SIG-M5 (cell line): ENCODE data around the gene OMP.

Experiments used
- DNase-seq: peaks from one replicate; lab custom pipeline; 2025; lab: John Stamatoyannopoulos, UW

The OMP gene

GRCh38 chr11:77140231-77140851 lies 37.7 kb downstream of the OMP start:
- no peak for DNase-seq

- DNase-seq: no peak
Measured at GRCh38 chr11:77141034-77141433, 38.4 kb downstream of the OMP start.

GRCh38 chr11:77141475-77141874 lies 38.8 kb downstream of the OMP start:
- no peak for DNase-seq

GRCh38 chr11:77142091-77142975 lies 39.7 kb downstream of the OMP start:
- no peak for DNase-seq

- no peak for DNase-seq
Measured at GRCh38 chr11:77143405-77144020, 40.9 kb downstream of the OMP start.

GRCh38 chr11:77144196-77144856 lies 41.7 kb downstream of the OMP start:
- no peak for DNase-seq

- DNase-seq: no peak
Measured at GRCh38 chr11:77144857-77145428, 42.3 kb downstream of the OMP start.

GRCh38 chr11:77146261-77147035 lies 43.8 kb downstream of the OMP start:
- DNase-seq: no peak

GRCh38 chr11:77147036-77147315 lies 44.3 kb downstream of the OMP start:
- no peak for DNase-seq

GRCh38 chr11:77147668-77148321 lies 45.2 kb downstream of the OMP start:
- DNase-seq: no peak

GRCh38 chr11:77148963-77149715 lies 46.5 kb downstream of the OMP start:
- no peak for DNase-seq

- no peak for DNase-seq
Measured at GRCh38 chr11:77149716-77150392, 47.2 kb downstream of the OMP start.

- no peak for DNase-seq
Measured at GRCh38 chr11:77150836-77151235, 48.2 kb downstream of the OMP start.

- DNase-seq: no peak
Measured at GRCh38 chr11:77151804-77152509, 49.3 kb downstream of the OMP start.

- DNase-seq: no peak
Measured at GRCh38 chr11:77152846-77153245, 50.2 kb downstream of the OMP start.
